ENCODE measurements around the gene CDSN.

The CDSN gene

DNA sequence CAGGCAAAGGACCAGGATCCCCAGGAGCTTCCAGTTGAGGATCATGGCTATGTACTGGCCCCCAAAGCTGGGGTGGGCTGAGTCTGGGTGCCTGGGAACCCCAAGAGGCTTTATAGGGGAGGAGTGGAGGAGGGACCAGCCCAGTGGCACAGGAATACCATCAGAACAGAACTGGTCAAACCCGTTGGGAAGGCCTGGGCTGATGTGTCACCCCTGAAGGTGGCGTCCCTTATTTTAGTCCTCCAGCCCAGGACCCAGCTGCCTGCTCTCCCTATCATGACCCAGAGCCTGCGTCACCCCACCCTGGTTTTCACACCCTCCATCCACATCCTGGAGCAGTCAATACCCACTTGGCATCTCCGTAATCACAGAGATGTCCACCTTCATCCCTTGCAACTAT lies 18.7 kb upstream of the CDSN start, which contains the start of gene PSORS1C2 (continued):
- TF ChIP-seq, protein P1, sequence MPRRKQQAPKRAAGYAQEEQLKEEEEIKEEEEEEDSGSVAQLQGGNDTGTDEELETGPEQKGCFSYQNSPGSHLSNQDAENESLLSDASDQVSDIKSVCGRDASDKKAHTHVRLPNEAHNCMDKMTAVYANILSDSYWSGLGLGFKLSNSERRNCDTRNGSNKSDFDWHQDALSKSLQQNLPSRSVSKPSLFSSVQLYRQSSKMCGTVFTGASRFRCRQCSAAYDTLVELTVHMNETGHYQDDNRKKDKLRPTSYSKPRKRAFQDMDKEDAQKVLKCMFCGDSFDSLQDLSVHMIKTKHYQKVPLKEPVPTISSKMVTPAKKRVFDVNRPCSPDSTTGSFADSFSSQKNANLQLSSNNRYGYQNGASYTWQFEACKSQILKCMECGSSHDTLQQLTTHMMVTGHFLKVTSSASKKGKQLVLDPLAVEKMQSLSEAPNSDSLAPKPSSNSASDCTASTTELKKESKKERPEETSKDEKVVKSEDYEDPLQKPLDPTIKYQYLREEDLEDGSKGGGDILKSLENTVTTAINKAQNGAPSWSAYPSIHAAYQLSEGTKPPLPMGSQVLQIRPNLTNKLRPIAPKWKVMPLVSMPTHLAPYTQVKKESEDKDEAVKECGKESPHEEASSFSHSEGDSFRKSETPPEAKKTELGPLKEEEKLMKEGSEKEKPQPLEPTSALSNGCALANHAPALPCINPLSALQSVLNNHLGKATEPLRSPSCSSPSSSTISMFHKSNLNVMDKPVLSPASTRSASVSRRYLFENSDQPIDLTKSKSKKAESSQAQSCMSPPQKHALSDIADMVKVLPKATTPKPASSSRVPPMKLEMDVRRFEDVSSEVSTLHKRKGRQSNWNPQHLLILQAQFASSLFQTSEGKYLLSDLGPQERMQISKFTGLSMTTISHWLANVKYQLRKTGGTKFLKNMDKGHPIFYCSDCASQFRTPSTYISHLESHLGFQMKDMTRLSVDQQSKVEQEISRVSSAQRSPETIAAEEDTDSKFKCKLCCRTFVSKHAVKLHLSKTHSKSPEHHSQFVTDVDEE (CRISPR knock-in tag; IDR thresholded peaks at IDR 0.05), result no peak
- TF ChIP-seq BACH2 (CRISPR knock-in tag; IDR thresholded peaks at IDR 0.05; ENCODE audit: borderline replicate concordance) (no peak), ESRRG (CRISPR knock-in tag; IDR thresholded peaks at IDR 0.05) (no peak), ISL1 (CRISPR knock-in tag; IDR thresholded peaks at IDR 0.05) (no peak)

DNA sequence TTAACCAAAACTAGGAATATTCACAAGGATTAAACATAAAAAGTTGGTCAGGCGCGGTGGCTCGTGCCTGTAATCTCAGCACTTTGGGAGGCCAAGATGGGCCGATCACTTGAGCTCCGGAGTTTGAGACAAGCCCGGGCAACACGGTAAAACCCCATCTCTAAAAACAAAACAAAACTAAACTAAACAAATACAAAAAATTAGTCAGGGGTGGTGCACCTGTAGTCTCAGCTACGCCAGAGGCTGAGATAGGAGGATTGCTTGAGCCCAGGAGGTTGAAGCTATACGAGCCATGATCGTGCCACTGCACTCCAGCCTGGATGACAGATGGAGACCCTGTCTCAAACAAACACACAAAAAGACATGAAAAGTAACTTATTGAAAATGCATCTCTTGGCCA lies 15.5 kb upstream of the CDSN start:
- ATAC-seq, result no peak
- TF ChIP-seq, protein P2, sequence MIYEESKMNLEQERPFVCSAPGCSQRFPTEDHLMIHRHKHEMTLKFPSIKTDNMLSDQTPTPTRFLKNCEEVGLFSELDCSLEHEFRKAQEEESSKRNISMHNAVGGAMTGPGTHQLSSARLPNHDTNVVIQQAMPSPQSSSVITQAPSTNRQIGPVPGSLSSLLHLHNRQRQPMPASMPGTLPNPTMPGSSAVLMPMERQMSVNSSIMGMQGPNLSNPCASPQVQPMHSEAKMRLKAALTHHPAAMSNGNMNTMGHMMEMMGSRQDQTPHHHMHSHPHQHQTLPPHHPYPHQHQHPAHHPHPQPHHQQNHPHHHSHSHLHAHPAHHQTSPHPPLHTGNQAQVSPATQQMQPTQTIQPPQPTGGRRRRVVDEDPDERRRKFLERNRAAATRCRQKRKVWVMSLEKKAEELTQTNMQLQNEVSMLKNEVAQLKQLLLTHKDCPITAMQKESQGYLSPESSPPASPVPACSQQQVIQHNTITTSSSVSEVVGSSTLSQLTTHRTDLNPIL (CRISPR knock-in tag; IDR thresholded peaks at IDR 0.05; ENCODE audit: low read depth), result no peak
- TF ChIP-seq RARB (CRISPR knock-in tag; IDR thresholded peaks at IDR 0.05) (no peak), PPARA (CRISPR knock-in tag; IDR thresholded peaks at IDR 0.05; ENCODE audit: borderline replicate concordance) (no peak), OSR1 (CRISPR knock-in tag; IDR thresholded peaks at IDR 0.05) (no peak), ZNF565 (CRISPR knock-in tag; conservative IDR thresholded peaks at IDR 0.05; ENCODE audit: low read depth) (no peak), ESRRG (CRISPR knock-in tag; IDR thresholded peaks at IDR 0.05) (no peak), ISL1 (CRISPR knock-in tag; IDR thresholded peaks at IDR 0.05) (no peak), CSDC2 (CRISPR knock-in tag; IDR thresholded peaks at IDR 0.05) (no peak), ZC3H10 (CRISPR knock-in tag; IDR thresholded peaks at IDR 0.05) (no peak), ZNF8 (CRISPR knock-in tag; IDR thresholded peaks at IDR 0.05) (no peak), SNAI2 (CRISPR knock-in tag; IDR thresholded peaks at IDR 0.05) (no peak), TOX (CRISPR knock-in tag; IDR thresholded peaks at IDR 0.05; ENCODE audit: borderline replicate concordance) (no peak), ZFP30 (CRISPR knock-in tag; IDR thresholded peaks at IDR 0.05) (no peak), ZFP3 (CRISPR knock-in tag; IDR thresholded peaks at IDR 0.05) (no peak), ARNTL (CRISPR knock-in tag; IDR thresholded peaks at IDR 0.05; ENCODE audit: borderline replicate concordance, low read depth) (no peak), GLIS3 (CRISPR knock-in tag; IDR thresholded peaks at IDR 0.05) (no peak), ZNF70 (CRISPR knock-in tag; IDR thresholded peaks at IDR 0.05) (no peak)
- TF ChIP-seq, protein P3, sequence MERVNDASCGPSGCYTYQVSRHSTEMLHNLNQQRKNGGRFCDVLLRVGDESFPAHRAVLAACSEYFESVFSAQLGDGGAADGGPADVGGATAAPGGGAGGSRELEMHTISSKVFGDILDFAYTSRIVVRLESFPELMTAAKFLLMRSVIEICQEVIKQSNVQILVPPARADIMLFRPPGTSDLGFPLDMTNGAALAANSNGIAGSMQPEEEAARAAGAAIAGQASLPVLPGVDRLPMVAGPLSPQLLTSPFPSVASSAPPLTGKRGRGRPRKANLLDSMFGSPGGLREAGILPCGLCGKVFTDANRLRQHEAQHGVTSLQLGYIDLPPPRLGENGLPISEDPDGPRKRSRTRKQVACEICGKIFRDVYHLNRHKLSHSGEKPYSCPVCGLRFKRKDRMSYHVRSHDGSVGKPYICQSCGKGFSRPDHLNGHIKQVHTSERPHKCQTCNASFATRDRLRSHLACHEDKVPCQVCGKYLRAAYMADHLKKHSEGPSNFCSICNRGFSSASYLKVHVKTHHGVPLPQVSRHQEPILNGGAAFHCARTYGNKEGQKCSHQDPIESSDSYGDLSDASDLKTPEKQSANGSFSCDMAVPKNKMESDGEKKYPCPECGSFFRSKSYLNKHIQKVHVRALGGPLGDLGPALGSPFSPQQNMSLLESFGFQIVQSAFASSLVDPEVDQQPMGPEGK (CRISPR knock-in tag; IDR thresholded peaks at IDR 0.05; ENCODE audit: borderline replicate concordance), result no peak
- TF ChIP-seq, protein P4, sequence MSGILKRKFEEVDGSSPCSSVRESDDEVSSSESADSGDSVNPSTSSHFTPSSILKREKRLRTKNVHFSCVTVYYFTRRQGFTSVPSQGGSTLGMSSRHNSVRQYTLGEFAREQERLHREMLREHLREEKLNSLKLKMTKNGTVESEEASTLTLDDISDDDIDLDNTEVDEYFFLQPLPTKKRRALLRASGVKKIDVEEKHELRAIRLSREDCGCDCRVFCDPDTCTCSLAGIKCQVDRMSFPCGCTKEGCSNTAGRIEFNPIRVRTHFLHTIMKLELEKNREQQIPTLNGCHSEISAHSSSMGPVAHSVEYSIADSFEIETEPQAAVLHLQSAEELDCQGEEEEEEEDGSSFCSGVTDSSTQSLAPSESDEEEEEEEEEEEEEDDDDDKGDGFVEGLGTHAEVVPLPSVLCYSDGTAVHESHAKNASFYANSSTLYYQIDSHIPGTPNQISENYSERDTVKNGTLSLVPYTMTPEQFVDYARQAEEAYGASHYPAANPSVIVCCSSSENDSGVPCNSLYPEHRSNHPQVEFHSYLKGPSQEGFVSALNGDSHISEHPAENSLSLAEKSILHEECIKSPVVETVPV (CRISPR knock-in tag; IDR thresholded peaks at IDR 0.05), result no peak
- TF ChIP-seq, protein P5, sequence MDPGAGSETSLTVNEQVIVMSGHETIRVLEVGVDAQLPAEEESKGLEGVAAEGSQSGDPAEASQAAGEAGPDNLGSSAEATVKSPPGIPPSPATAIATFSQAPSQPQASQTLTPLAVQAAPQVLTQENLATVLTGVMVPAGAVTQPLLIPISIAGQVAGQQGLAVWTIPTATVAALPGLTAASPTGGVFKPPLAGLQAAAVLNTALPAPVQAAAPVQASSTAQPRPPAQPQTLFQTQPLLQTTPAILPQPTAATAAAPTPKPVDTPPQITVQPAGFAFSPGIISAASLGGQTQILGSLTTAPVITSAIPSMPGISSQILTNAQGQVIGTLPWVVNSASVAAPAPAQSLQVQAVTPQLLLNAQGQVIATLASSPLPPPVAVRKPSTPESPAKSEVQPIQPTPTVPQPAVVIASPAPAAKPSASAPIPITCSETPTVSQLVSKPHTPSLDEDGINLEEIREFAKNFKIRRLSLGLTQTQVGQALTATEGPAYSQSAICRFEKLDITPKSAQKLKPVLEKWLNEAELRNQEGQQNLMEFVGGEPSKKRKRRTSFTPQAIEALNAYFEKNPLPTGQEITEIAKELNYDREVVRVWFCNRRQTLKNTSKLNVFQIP (CRISPR knock-in tag; IDR thresholded peaks at IDR 0.05; ENCODE audit: borderline replicate concordance, low read depth), result no peak

DNA sequence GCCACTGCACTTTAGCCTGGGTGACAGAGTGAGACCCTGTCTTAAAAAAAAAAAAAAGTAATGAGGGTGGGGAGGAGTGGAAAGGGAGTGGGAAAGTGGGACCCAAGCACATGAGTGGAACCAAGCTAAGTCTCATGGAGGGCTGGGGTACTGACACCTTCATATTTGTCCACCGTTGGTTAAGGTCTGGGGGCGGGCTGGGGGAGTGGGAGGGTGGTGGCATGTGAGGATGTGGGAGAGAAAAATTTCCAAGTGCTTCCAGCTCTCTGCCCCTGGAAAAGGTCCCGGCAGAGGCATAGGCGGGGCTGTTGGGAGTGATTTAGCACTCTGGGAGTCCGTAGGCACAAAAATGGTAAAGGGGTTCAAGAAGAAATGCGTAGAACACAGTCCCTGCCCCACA lies 12.6 kb upstream of the CDSN start:
- TF ChIP-seq TOX (CRISPR knock-in tag; IDR thresholded peaks at IDR 0.05; ENCODE audit: borderline replicate concordance), result no peak
- no peak for TF ChIP-seq SNAI2 (CRISPR knock-in tag; IDR thresholded peaks at IDR 0.05)
- no peak for TF ChIP-seq ARNTL (CRISPR knock-in tag; IDR thresholded peaks at IDR 0.05; ENCODE audit: borderline replicate concordance, low read depth)
- TF ChIP-seq ZNF565 (CRISPR knock-in tag; conservative IDR thresholded peaks at IDR 0.05; ENCODE audit: low read depth), result no peak
- TF ChIP-seq, protein P3 (CRISPR knock-in tag; IDR thresholded peaks at IDR 0.05; ENCODE audit: borderline replicate concordance), result no peak
- TF ChIP-seq ESRRG (CRISPR knock-in tag; IDR thresholded peaks at IDR 0.05), result no peak
- TF ChIP-seq ZFP3 (CRISPR knock-in tag; IDR thresholded peaks at IDR 0.05), result no peak
- TF ChIP-seq ZNF70 (CRISPR knock-in tag; IDR thresholded peaks at IDR 0.05), result no peak
- TF ChIP-seq CSDC2 (CRISPR knock-in tag; IDR thresholded peaks at IDR 0.05), result no peak
- TF ChIP-seq, protein P2 (CRISPR knock-in tag; IDR thresholded peaks at IDR 0.05; ENCODE audit: low read depth), result no peak
- no peak for TF ChIP-seq ZC3H10 (CRISPR knock-in tag; IDR thresholded peaks at IDR 0.05)
- TF ChIP-seq OSR1 (CRISPR knock-in tag; IDR thresholded peaks at IDR 0.05), result no peak
- ATAC-seq, result no peak
